ENCODE measurements around the gene PALM3.

The PALM3 gene

DNA sequence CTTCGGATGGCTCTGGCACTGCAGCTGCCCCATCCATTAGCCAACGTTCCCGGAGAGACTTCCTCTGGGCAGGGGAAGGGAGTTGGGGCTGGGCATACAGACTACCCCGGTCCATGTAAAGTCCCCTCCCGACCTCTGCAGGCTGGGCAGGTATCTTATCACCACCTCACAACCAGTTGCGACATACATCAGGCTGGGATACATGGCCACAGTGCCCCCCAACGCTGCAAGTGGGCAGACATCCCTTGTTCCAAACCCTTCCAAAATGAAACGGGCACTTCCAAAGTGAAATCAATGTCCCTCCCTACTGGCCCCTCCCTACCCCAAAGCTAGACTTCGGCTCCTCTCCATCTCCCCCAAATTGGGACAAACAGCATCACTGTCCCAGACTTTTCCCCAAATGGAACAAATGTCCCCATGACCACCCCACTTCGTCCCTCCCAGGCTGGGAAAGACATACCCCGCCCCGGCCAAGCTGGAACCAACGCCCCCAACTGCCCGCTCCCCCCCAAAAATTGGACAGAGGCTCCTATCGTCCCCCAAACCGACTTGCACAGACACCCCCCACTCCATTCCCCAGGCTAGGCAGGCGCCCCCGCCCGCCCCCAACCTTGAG is 5.0 kb downstream of the PALM3 start:
- CTCF ChIA-PET = interaction anchor here (1.2 to 1.9 kb wide), 2 partner anchors 13 to 25 kb away, joined by 4 read pairs; partner anchors contain the start of gene IL27RA
- TF ChIP-seq FOXA1 (IDR thresholded peaks at IDR 0.05) = no peak
- TF ChIP-seq SP1 (IDR thresholded peaks at IDR 0.05) = no peak
- no peak for TF ChIP-seq SUZ12 (IDR thresholded peaks at IDR 0.05)
- no peak for TF ChIP-seq PKNOX1 (IDR thresholded peaks at IDR 0.05)
- TF ChIP-seq ELF4 (IDR thresholded peaks at IDR 0.05) = no peak
- POLR2A ChIA-PET = interaction anchor here (0.7 to 1.0 kb wide), 4 partner anchors 8 to 215 kb away, joined by 3 to 4 read pairs (median 3); partner anchors contain the start of gene MISP3
- DNase-seq (ENCODE audit: extremely low spot score) = no peak

GRCh38 chr19:14056069-14056666 is 5.7 kb downstream of the PALM3 start:
- no peak for TF ChIP-seq TARDBP (IDR thresholded peaks at IDR 0.05)
- TF ChIP-seq BHLHE40 (IDR thresholded peaks at IDR 0.05; ENCODE audit: borderline replicate concordance) = no peak
- TF ChIP-seq ARNT (IDR thresholded peaks at IDR 0.05) = no peak
- no peak for TF ChIP-seq FOXK2 (IDR thresholded peaks at IDR 0.05)
- no peak for TF ChIP-seq L3MBTL2 (conservative IDR thresholded peaks at IDR 0.05)
- no peak for TF ChIP-seq LEF1 (IDR thresholded peaks at IDR 0.05; ENCODE audit: borderline replicate concordance)
- TF ChIP-seq PKNOX1 (IDR thresholded peaks at IDR 0.05) = no peak
- no peak for TF ChIP-seq HDGF (IDR thresholded peaks at IDR 0.05; ENCODE audit: borderline replicate concordance)
- TF ChIP-seq SUZ12 (IDR thresholded peaks at IDR 0.05) = no peak
- TF ChIP-seq FOXM1 (IDR thresholded peaks at IDR 0.05; ENCODE audit: borderline replicate concordance) = no peak
- TF ChIP-seq SP1 (IDR thresholded peaks at IDR 0.05) = no peak
- TF ChIP-seq CTBP1 (IDR thresholded peaks at IDR 0.05; ENCODE audit: borderline replicate concordance) = no peak
- no peak for TF ChIP-seq NFRKB (IDR thresholded peaks at IDR 0.05)
- no peak for TF ChIP-seq ELF4 (IDR thresholded peaks at IDR 0.05)
- no peak for TF ChIP-seq ZNF384 (IDR thresholded peaks at IDR 0.05)
- no peak for TF ChIP-seq FOXA1 (IDR thresholded peaks at IDR 0.05)
- POLR2A ChIA-PET = interaction anchor here (1.0 kb wide), 1 partner anchor 81 kb away, joined by 3 read pairs; no protein-coding TSS in a partner anchor
- CTCF ChIA-PET = no interaction called here
- no peak for DNase-seq (ENCODE audit: extremely low spot score)

DNA sequence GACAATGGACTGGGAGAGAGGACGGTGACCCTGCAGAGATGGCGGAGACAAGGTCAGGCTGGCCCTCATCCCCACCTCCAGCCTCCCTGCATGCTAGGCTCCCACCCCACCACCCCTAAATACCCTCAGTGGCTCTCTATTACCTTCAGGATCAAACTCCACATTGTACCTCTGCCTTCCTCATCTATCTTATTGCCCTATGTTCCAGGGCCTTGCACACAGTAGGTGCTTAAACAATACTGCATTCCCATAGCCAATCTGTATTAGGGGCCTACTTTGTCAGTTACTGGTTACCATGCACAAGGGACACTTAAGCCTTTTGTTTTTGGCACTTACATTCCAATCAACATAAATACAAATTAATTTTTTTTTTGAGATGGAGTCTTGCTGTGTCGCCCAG is 6.5 kb downstream of the PALM3 start:
- POLR2A ChIA-PET = interaction anchor here (1.0 kb wide), 1 partner anchor 81 kb away, joined by 3 read pairs; no protein-coding TSS in a partner anchor
- CTCF ChIA-PET = no interaction called here
- no peak for DNase-seq (ENCODE audit: extremely low spot score)
- TF ChIP-seq NFRKB (IDR thresholded peaks at IDR 0.05) (no peak), ELF4 (IDR thresholded peaks at IDR 0.05) (no peak), L3MBTL2 (conservative IDR thresholded peaks at IDR 0.05) (no peak), CTBP1 (IDR thresholded peaks at IDR 0.05; ENCODE audit: borderline replicate concordance) (no peak), FOXA1 (IDR thresholded peaks at IDR 0.05) (no peak), SUZ12 (IDR thresholded peaks at IDR 0.05) (no peak), ARNT (IDR thresholded peaks at IDR 0.05) (no peak), TARDBP (IDR thresholded peaks at IDR 0.05) (no peak), LEF1 (IDR thresholded peaks at IDR 0.05; ENCODE audit: borderline replicate concordance) (no peak), ZNF384 (IDR thresholded peaks at IDR 0.05) (no peak), SP1 (IDR thresholded peaks at IDR 0.05) (no peak), HDGF (IDR thresholded peaks at IDR 0.05; ENCODE audit: borderline replicate concordance) (no peak), PKNOX1 (IDR thresholded peaks at IDR 0.05) (no peak), FOXM1 (IDR thresholded peaks at IDR 0.05; ENCODE audit: borderline replicate concordance) (no peak)

- no peak for DNase-seq (ENCODE audit: extremely low spot score)
- TF ChIP-seq TARDBP (IDR thresholded peaks at IDR 0.05) (no peak), SP1 (IDR thresholded peaks at IDR 0.05) (no peak), CTBP1 (IDR thresholded peaks at IDR 0.05; ENCODE audit: borderline replicate concordance) (no peak), ELF4 (IDR thresholded peaks at IDR 0.05) (no peak), BHLHE40 (IDR thresholded peaks at IDR 0.05; ENCODE audit: borderline replicate concordance) (no peak), LEF1 (IDR thresholded peaks at IDR 0.05; ENCODE audit: borderline replicate concordance) (no peak), HDGF (IDR thresholded peaks at IDR 0.05; ENCODE audit: borderline replicate concordance) (no peak), ARNT (IDR thresholded peaks at IDR 0.05) (no peak)
- POLR2A ChIA-PET = interaction anchor here (0.9 kb wide), 1 partner anchor 48 kb away, joined by 3 read pairs; the partner anchor contains the start of gene RFX1
- CTCF ChIA-PET = no interaction called here
These were observed 7.2 kb downstream of the PALM3 start for GRCh38 chr19:14054721-14055120.

DNA sequence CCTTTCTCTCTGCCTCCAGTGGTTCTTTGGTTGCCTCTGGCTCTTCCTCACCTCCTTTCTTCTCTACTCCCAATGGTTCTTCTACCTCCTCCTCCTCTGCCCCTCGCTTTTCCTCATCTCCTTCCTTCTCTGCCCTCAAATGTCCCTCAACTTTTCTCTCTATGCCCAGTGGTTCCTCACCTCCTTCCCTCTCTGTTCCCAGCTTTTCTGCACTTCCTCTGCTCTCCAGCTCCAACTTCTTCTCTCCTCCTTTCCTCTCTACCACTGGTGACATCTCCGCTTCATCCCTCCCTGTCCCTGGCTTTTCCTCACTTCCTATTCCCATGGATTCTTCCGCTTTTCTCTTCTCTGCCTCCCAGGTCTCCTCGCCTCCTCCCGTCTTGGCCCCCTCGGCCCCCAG is 7.8 kb downstream of the PALM3 start:
- no peak for DNase-seq (ENCODE audit: extremely low spot score)
- CTCF ChIA-PET = no interaction called here
- POLR2A ChIA-PET = interaction anchor here (0.9 kb wide), 1 partner anchor 48 kb away, joined by 3 read pairs; the partner anchor contains the start of gene RFX1
- no peak for TF ChIP-seq PKNOX1 (IDR thresholded peaks at IDR 0.05)
- TF ChIP-seq ZNF384 (IDR thresholded peaks at IDR 0.05) = no peak
- TF ChIP-seq L3MBTL2 (conservative IDR thresholded peaks at IDR 0.05) = no peak
- no peak for TF ChIP-seq SUZ12 (IDR thresholded peaks at IDR 0.05)
- no peak for TF ChIP-seq SP1 (IDR thresholded peaks at IDR 0.05)
- TF ChIP-seq FOXM1 (IDR thresholded peaks at IDR 0.05; ENCODE audit: borderline replicate concordance) = no peak
- no peak for TF ChIP-seq CTBP1 (IDR thresholded peaks at IDR 0.05; ENCODE audit: borderline replicate concordance)
- no peak for TF ChIP-seq ARNT (IDR thresholded peaks at IDR 0.05)
- TF ChIP-seq TARDBP (IDR thresholded peaks at IDR 0.05) = no peak
- TF ChIP-seq BHLHE40 (IDR thresholded peaks at IDR 0.05; ENCODE audit: borderline replicate concordance) = no peak
- no peak for TF ChIP-seq FOXA1 (IDR thresholded peaks at IDR 0.05)
- no peak for TF ChIP-seq FOXK2 (IDR thresholded peaks at IDR 0.05)
- no peak for TF ChIP-seq LEF1 (IDR thresholded peaks at IDR 0.05; ENCODE audit: borderline replicate concordance)
- no peak for TF ChIP-seq HDGF (IDR thresholded peaks at IDR 0.05; ENCODE audit: borderline replicate concordance)
- no peak for TF ChIP-seq ELF4 (IDR thresholded peaks at IDR 0.05)
- TF ChIP-seq NFRKB (IDR thresholded peaks at IDR 0.05) = no peak
